HepG2 (cell line): ENCODE data around the gene NCOA5. TPM values are rescaled to one million over a fixed set of nuclear protein-coding genes. Genes with fewer than 3 reads are reported as not detected.

ENCODE experiments used
- ATAC-seq: fragments of 200-7000 bp; cut with Tn5 transposase; 3 replicates; pipeline ENCODE4 v1.9.1; 2020; ENCODE audit warnings: mild to moderate bottlenecking, moderate library complexity
- BruUV-seq: library from RNA; stranded (reverse); fragments of 400-500 nt; replicated peaks from 2 replicates; lab custom pipeline; 2021; lab: Mats Ljungman, UMichigan
- CTCF ChIA-PET: fragments of 300-600 bp; formaldehyde crosslinking; extraction: SDS; loops from one replicate; lab custom pipeline; 2021; ENCODE audit warnings: low total read pairs, inconsistent platforms, low intra/inter-chr PET ratio; lab: Yijun Ruan, JAX
- POLR2A ChIA-PET: fragments of 350-600 bp; sonication (Branson Sonifier 250); formaldehyde crosslinking; loops from one replicate; lab custom pipeline; 2020; ENCODE audit warnings: antibody characterized with exemption, inconsistent platforms; lab: Yijun Ruan, JAX
- DNase-seq: peaks from one replicate; pipeline ENCODE4 v3.0.0-alpha.2; 2015; ENCODE audit warnings: low spot score
- FAIRE-seq: peaks from 3 replicates; lab custom pipeline; 2011; peaks lifted over from hg19 to GRCh38; lab: Jason Lieb, UNC
- H2AFZ ChIP-seq: one replicate; pipeline ENCODE4 v1.6.1; 2011; ENCODE audit warnings: low read length, inconsistent platforms
- H3K27ac ChIP-seq: fragments of 300-600 bp; 3 replicates; pipeline ENCODE4 v1.8.0; 2011; ENCODE audit warnings: mixed run types, mild to moderate bottlenecking, mixed read lengths, low read length, inconsistent platforms; ENCODE audit not compliant: insufficient read depth; ENCODE audit errors: extremely low read length
- H3K27me3 ChIP-seq, 2 experiments: fragments of 200-600 bp in 1 of 2; 2 replicates in 1 of 2; 3 replicates in 1 of 2; pipeline versions ENCODE4 v1.6.0 to v1.8.0; 2011; ENCODE audit warnings: low read length in 2 of 2, mild to moderate bottlenecking in 2 of 2, moderate library complexity in 2 of 2, inconsistent platforms in 1 of 2; ENCODE audit not compliant: insufficient read depth in 2 of 2, control insufficient read depth in 1 of 2
- H3K36me3 ChIP-seq, 2 experiments: fragments of 200-600 bp in 1 of 2; replicated peaks in 1 of 2; 2 replicates in 1 of 2; 3 replicates in 1 of 2; pipeline versions ENCODE4 v1.5.1 to v1.8.0; 2011; ENCODE audit warnings: low read length in 2 of 2, inconsistent platforms in 1 of 2; ENCODE audit not compliant: insufficient read depth in 2 of 2, control insufficient read depth in 1 of 2
- H3K4me1 ChIP-seq: 2 replicates; pipeline ENCODE4 v1.5.1; 2012; ENCODE audit warnings: low read length, inconsistent platforms; ENCODE audit not compliant: insufficient read depth
- H3K4me2 ChIP-seq: 2 replicates; pipeline ENCODE4 v1.6.0; 2011; ENCODE audit warnings: low read depth, low read length, inconsistent platforms
- H3K4me3 ChIP-seq, 3 experiments: fragments of 200-600 bp in 1 of 3; sonication (generic), shearing (Covaris generic) in 1 of 3; replicated peaks in 1 of 3; 2 replicates each; pipeline ENCODE4 v1.5.1; 2011 to 2016; ENCODE audit warnings: low read length in 3 of 3, inconsistent platforms in 2 of 3, low read depth in 2 of 3, mild to moderate bottlenecking in 2 of 3, control low read depth in 1 of 3, mixed read lengths in 1 of 3; ENCODE audit not compliant: insufficient read depth in 1 of 3
- H3K79me2 ChIP-seq: one replicate; pipeline ENCODE4 v1.6.1; 2011; ENCODE audit warnings: low read length, inconsistent platforms; ENCODE audit not compliant: insufficient read depth
- H3K9ac ChIP-seq: 2 replicates; pipeline ENCODE4 v1.6.0; 2011; ENCODE audit warnings: mild to moderate bottlenecking, low read depth, low read length, inconsistent platforms; ENCODE audit not compliant: insufficient read depth
- H3K9me3 ChIP-seq: 2 replicates; pipeline ENCODE4 v1.5.1; 2012; ENCODE audit warnings: mild to moderate bottlenecking, low read length
- H4K20me1 ChIP-seq: 2 replicates; pipeline ENCODE4 v1.6.0; 2011; ENCODE audit warnings: inconsistent platforms, mild to moderate bottlenecking, low read length, moderate library complexity; ENCODE audit not compliant: insufficient read depth
- ATF7 ChIP-seq, 2 experiments: fragments of 450-650 bp in 1 of 2; sonication (generic) in 1 of 2; formaldehyde crosslinking in 1 of 2; IDR thresholded peaks; 2 replicates each; pipeline versions ENCODE4 v1.4.0 to v1.6.1; 2016 to 2020; ENCODE audit warnings: antibody characterized with exemption in 1 of 2, mild to moderate bottlenecking in 1 of 2, missing genetic modification reagents in 1 of 2
- GLI4 ChIP-seq: sonication (generic); formaldehyde crosslinking; IDR thresholded peaks from 2 replicates; pipeline ENCODE4 v1.5.1; 2020; ENCODE audit warnings: missing genetic modification reagents, mild to moderate bottlenecking, moderate library complexity, borderline replicate concordance
- PAXIP1 ChIP-seq: sonication (generic); formaldehyde crosslinking; conservative IDR thresholded peaks from 2 replicates; pipeline ENCODE4 v1.4.0; 2020; ENCODE audit warnings: mild to moderate bottlenecking, missing genetic modification reagents, moderate library complexity
- PCBP2 ChIP-seq: fragments of 200-400 bp; formaldehyde crosslinking; optimal IDR thresholded peaks from 2 replicates; pipeline ENCODE3; 2018; ENCODE audit warnings: low read length, low read depth; ENCODE audit not compliant: poor library complexity, severe bottlenecking
- RBM39 ChIP-seq: fragments of 200-400 bp; formaldehyde crosslinking; IDR thresholded peaks from one replicate; pipeline ENCODE4 v1.6.1; 2018; ENCODE audit warnings: antibody characterized with exemption, mild to moderate bottlenecking, low read depth, low read length; ENCODE audit not compliant: poor library complexity, severe bottlenecking
- SMYD3 ChIP-seq: sonication (generic); formaldehyde crosslinking; IDR thresholded peaks from 2 replicates; pipeline ENCODE4 v1.8.1; 2023; ENCODE audit warnings: mild to moderate bottlenecking, missing genetic modification reagents
- ZC3H13 ChIP-seq: sonication (generic); formaldehyde crosslinking; IDR thresholded peaks from 2 replicates; pipeline ENCODE4 v1.8.1; 2023; ENCODE audit warnings: mild to moderate bottlenecking, missing genetic modification reagents, moderate library complexity
- ZNF337 ChIP-seq: sonication (generic); formaldehyde crosslinking; IDR thresholded peaks from 2 replicates; pipeline ENCODE4 v1.5.1; 2020; ENCODE audit warnings: missing genetic modification reagents, low read depth, mild to moderate bottlenecking, borderline replicate concordance
- ZNF431 ChIP-seq: sonication (generic); formaldehyde crosslinking; IDR thresholded peaks from 2 replicates; pipeline ENCODE4 v1.9.0; 2022; ENCODE audit warnings: missing genetic modification reagents, low read depth, mild to moderate bottlenecking, borderline replicate concordance
- ZNF512 ChIP-seq: sonication (generic); formaldehyde crosslinking; IDR thresholded peaks from 2 replicates; pipeline ENCODE4 v1.4.0; 2020; ENCODE audit warnings: mild to moderate bottlenecking, missing genetic modification reagents
- ZSCAN25 ChIP-seq: sonication (generic); formaldehyde crosslinking; IDR thresholded peaks from 2 replicates; pipeline ENCODE4 v1.8.0; 2022; ENCODE audit warnings: mild to moderate bottlenecking, missing genetic modification reagents
- ZSCAN9 ChIP-seq: IDR thresholded peaks from 2 replicates; pipeline ENCODE4 v1.6.1; 2016; ENCODE audit warnings: borderline replicate concordance
- WGBS: methylation state at CpG from one replicate; pipeline ENCODE4 v1.1.6; 2017; ENCODE audit warnings: low lambda C conversion rate; 5-methylcytosine and 5-hydroxymethylcytosine counted together
- in situ Hi-C: cut with HindIII; loops from 2 replicates; pipeline ENCODE4 v1.10.0; 2017; ENCODE audit warnings: low pct_unique_long_range_greater_than_20kb; ENCODE audit not compliant: extremely low pct_ligation_motif_present
- intact Hi-C: fragments of 100-400 bp; cut with micrococcal nuclease; formaldehyde crosslinking; loops from one replicate; pipeline ENCODE4 v1.10.0; 2022; ENCODE audit not compliant: unreplicated experiment
- polyA plus RNA-seq, 8 experiments: library from polyadenylated mRNA; depleted of rRNA in 3 of 8; stranded (reverse) in 7 of 8; unstranded in 1 of 8; fragments of >200 nt; fragmentation: Illumina TruSeq in 4 of 8; extraction: Trizol in 4 of 8; gene quantifications; 2 replicates each; pipeline versions ENCODE4 v1.2.1 to v1.2.3, GENCODE V29; 2011 to 2016; ENCODE audit warnings: low read depth in 4 of 8, missing spikeins in 1 of 8, mixed read lengths in 1 of 8; ENCODE audit not compliant: insufficient read depth in 1 of 8
- total RNA-seq, 5 experiments: library from RNA; depleted of rRNA; stranded (reverse); fragments of >200 nt; fragmentation: Illumina TruSeq; extraction: Trizol; gene quantifications; 2 replicates each; pipeline ENCODE4 v1.2.3, GENCODE V29; 2016; ENCODE audit warnings: low read depth in 1 of 5

The NCOA5 gene
- total and polyA plus RNA-seq, 2 of the 13 experiments (the other 11 are each of a cell fraction or from before 2014, with no cell fraction given), result 16.5 to 28.4 TPM

DNA sequence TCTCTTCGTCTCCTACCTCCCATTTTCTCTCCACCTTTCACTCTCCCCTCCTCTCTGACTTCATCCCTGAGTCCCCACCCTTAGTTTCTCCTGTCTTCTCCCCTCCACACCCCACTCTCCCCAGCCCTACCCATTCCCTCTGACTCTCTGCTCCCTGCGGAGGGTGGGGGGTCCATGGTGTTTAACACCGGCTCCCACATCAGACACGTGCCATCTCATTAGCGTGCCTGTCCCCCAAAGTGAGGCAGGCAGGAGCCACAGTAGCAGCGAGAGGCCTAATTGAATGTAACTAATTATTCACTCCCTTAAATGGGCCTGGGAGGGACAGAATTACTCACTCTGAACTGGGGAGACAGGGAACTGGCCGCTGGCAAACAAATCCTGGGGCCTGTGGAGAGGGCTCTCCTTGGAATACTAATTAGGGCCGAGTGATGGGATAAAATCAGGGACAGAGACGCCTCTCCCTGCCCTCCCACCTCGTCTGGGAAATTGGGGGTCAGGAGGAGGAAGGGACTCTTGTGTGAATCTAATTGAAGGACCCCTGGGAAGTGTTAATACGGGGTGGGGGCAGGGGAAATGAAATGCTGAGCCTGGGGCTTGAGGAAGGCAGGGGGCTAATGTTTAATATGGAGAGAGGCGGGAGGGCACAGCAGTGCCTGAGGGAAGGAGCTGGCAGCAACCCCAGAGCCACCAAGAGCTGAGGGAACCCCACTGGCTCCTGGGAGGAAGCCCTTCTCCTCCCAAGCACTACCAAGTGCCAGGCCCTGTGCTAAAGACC, 46.3 kb upstream of the NCOA5 start (continued):
- TF ChIP-seq ZNF512 (CRISPR knock-in tag) (no peak), ATF7 (IDR thresholded peaks at IDR 0.05) (no peak), ATF7 (CRISPR knock-in tag; IDR thresholded peaks at IDR 0.05) (no peak), PCBP2 (no peak), ZSCAN25 (CRISPR knock-in tag) (no peak)

GRCh38 chr20:46134716-46135115, 45.0 kb upstream of the NCOA5 start:
- intact Hi-C loops (no loop called here), in situ Hi-C loops (no loop called here)
- H3K36me3 ChIP-seq, result no peaks in the 10 kb centered on the region
- H3K9me3 ChIP-seq, result no peaks in the 10 kb centered on the region
- no peak overlapping the region for H3K4me3 ChIP-seq
- H3K79me2 ChIP-seq, result no peaks in the 10 kb centered on the region
- FAIRE-seq (no peak), DNase-seq (no peak), ATAC-seq (no peak)
- H3K27me3 ChIP-seq, result peaks cover 19 to 82% of the 10 kb centered on the region in 2 experiments
- no TSS peak for BruUV-seq
- ChIA-PET POLR2A (interaction anchor here (0.6 kb wide), 1 partner anchor 214 kb away, joined by 3 read pairs; no protein-coding TSS in a partner anchor), CTCF (interaction anchor here (1.2 kb wide), 1 partner anchor 17 kb away, joined by 4 read pairs; no protein-coding TSS in a partner anchor)
- H3K4me1 ChIP-seq, result no peaks in the 10 kb centered on the region
- no peak overlapping the region for H3K9ac ChIP-seq
- H3K27ac ChIP-seq, result no peak overlapping the region
- no peaks in the 10 kb centered on the region for H4K20me1 ChIP-seq
- WGBS, result 2% methylated on average over 7 of the region's 7 CpGs
- no peak overlapping the region for H2AFZ ChIP-seq
- no peak overlapping the region for H3K4me2 ChIP-seq
- TF ChIP-seq ZNF337 (CRISPR knock-in tag) (no peak), SMYD3 (no peak), GLI4 (CRISPR knock-in tag) (no peak), RBM39 (no peak), ZNF431 (CRISPR knock-in tag) (no peak), ZC3H13 (CRISPR knock-in tag) (no peak), PAXIP1 (CRISPR knock-in tag) (no peak), ZSCAN9 (no peak)
